Measurements from ENCODE around the gene INVS. TPM values are rescaled to one million over a fixed set of nuclear protein-coding genes. Genes with fewer than 3 reads are reported as not detected.

INVS gene
- total and polyA plus RNA-seq, 2 of the 13 experiments (the other 11 are each of a cell fraction or from before 2014, with no cell fraction given), result 11.3 to 16.3 TPM

GRCh38 chr9:100090880-100091279, 8.2 kb upstream of the INVS start:
- FAIRE-seq (no peak), DNase-seq (ENCODE audit: low spot score) (no peak), ATAC-seq (no peak)
- Histone ChIP-seq H3K79me2 (ENCODE audit: insufficient read depth, low read length) (peaks cover 88% of the 10 kb centered on the region), H2AFZ (ENCODE audit: low read length) (no peak overlapping the region), H3K36me3 (replicated peaks in 1 of 2; ENCODE audit: control insufficient read depth in 1 of 2, insufficient read depth in 2 of 2, low read length in 2 of 2) (no peaks in the 10 kb centered on the region), H4K20me1 (ENCODE audit: insufficient read depth, low read length) (no peaks in the 10 kb centered on the region; the same call in 1 of the 2 replicates), H3K9me3 (ENCODE audit: low read length) (no peaks in the 10 kb centered on the region), H3K4me2 (ENCODE audit: low read depth, low read length) (no peak overlapping the region), H3K9ac (ENCODE audit: insufficient read depth, low read depth, low read length) (no peak overlapping the region), H3K4me1 (ENCODE audit: insufficient read depth, low read length) (peaks cover 21% of the 10 kb centered on the region), H3K27me3 (ENCODE audit: control insufficient read depth in 1 of 2, insufficient read depth in 2 of 2, low read length in 2 of 2) (no peaks in the 10 kb centered on the region), H3K27ac (ENCODE audit: extremely low read length, insufficient read depth, low read length) (no peak overlapping the region), H3K4me3 (replicated peaks in 1 of 3; ENCODE audit: insufficient read depth in 1 of 3, low read depth in 2 of 3, low read length in 3 of 3) (no peak overlapping the region)
- in situ Hi-C loops (cut with HindIII; ENCODE audit: extremely low pct_ligation_motif_present, low pct_unique_long_range_greater_than_20kb), result no loop called here
- ChIA-PET CTCF (ENCODE audit: low intra/inter-chr PET ratio, low total read pairs) (no interaction called here), POLR2A (no interaction called here)
- BruUV-seq (replicated peaks), result no TSS peak
- TF ChIP-seq ZNF800 (CRISPR knock-in tag; IDR thresholded peaks at IDR 0.05), result no peak
- no peak for TF ChIP-seq USF2 (IDR thresholded peaks at IDR 0.05; ENCODE audit: low read depth, low read length)
- no peak for TF ChIP-seq USF2 (CRISPR knock-in tag; IDR thresholded peaks at IDR 0.05; ENCODE audit: borderline replicate concordance)
- no peak for TF ChIP-seq ZNF333 (CRISPR knock-in tag; IDR thresholded peaks at IDR 0.05; ENCODE audit: borderline replicate concordance)
- no peak for TF ChIP-seq ZFP41 (CRISPR knock-in tag; IDR thresholded peaks at IDR 0.05; ENCODE audit: borderline replicate concordance)
- TF ChIP-seq ZNF792 (CRISPR knock-in tag; IDR thresholded peaks at IDR 0.05), result no peak
- TF ChIP-seq KLF11 (CRISPR knock-in tag; IDR thresholded peaks at IDR 0.05), result no peak
- no peak for TF ChIP-seq ADNP (CRISPR knock-in tag; IDR thresholded peaks at IDR 0.05)
- no peak for TF ChIP-seq ZNF784 (CRISPR knock-in tag; IDR thresholded peaks at IDR 0.05; ENCODE audit: borderline replicate concordance)
- no peak for TF ChIP-seq ZNF616 (CRISPR knock-in tag; IDR thresholded peaks at IDR 0.05; ENCODE audit: low read depth)
- TF ChIP-seq ZNF501 (CRISPR knock-in tag; IDR thresholded peaks at IDR 0.05), result no peak
- no peak for TF ChIP-seq FOSL1 (CRISPR knock-in tag; IDR thresholded peaks at IDR 0.05; ENCODE audit: borderline replicate concordance)
- intact Hi-C loops (cut with micrococcal nuclease; ENCODE audit: unreplicated experiment), result no loop called here
- 95% methylated on average over 1 of the region's 1 CpG for WGBS (ENCODE audit: low lambda C conversion rate)

Data from HepG2 (cell line).